Non-pigmented ciliary epithelial cell (primary cell): Measurements from ENCODE around the gene TAS1R2.

Source experiments
- DNase-seq: peaks from one replicate; pipeline ENCODE4 v3.0.0-alpha.2; 2010; ENCODE audit warnings: low read depth

The TAS1R2 gene

GRCh38 chr1:18820791-18821641, 38.4 kb downstream of the TAS1R2 start:
- DNase-seq, result peak; percentile 11

GRCh38 chr1:18819986-18820790, 39.3 kb downstream of the TAS1R2 start:
- DNase-seq, result no peak

- DNase-seq, result no peak
These were observed 40.3 kb downstream of the TAS1R2 start for GRCh38 chr1:18819203-18819602.

- DNase-seq, result no peak
These were observed 41.5 kb downstream of the TAS1R2 start for GRCh38 chr1:18817795-18818435.

- DNase-seq, result no peak
These were observed 42.1 kb downstream of the TAS1R2 start for GRCh38 chr1:18817316-18817715.

GRCh38 chr1:18816808-18817207, 42.7 kb downstream of the TAS1R2 start:
- no peak for DNase-seq

GRCh38 chr1:18814874-18815531, 44.5 kb downstream of the TAS1R2 start:
- no peak for DNase-seq

- no peak for DNase-seq
These were observed 45.0 kb downstream of the TAS1R2 start for GRCh38 chr1:18814425-18814824.

GRCh38 chr1:18812453-18812939, 47.0 kb downstream of the TAS1R2 start:
- DNase-seq, result no peak

- no peak for DNase-seq
These were observed 47.6 kb downstream of the TAS1R2 start for GRCh38 chr1:18811733-18812452.

- DNase-seq, result no peak
These were observed 49.2 kb downstream of the TAS1R2 start for GRCh38 chr1:18809953-18810899.

- DNase-seq, result no peak
These were observed 50.9 kb downstream of the TAS1R2 start for GRCh38 chr1:18808550-18808949.

- no peak for DNase-seq
These were observed 52.0 kb downstream of the TAS1R2 start for GRCh38 chr1:18807334-18808063.

GRCh38 chr1:18805925-18806849, 53.3 kb downstream of the TAS1R2 start:
- DNase-seq, result no peak

GRCh38 chr1:18805150-18805879, 54.1 kb downstream of the TAS1R2 start:
- DNase-seq, result no peak

- DNase-seq, result no peak
These were observed 55.6 kb downstream of the TAS1R2 start for GRCh38 chr1:18803851-18804250.

GRCh38 chr1:18803151-18803791, 56.2 kb downstream of the TAS1R2 start:
- DNase-seq, result no peak
